Hepatocyte (in vitro differentiated cells): Measurements from ENCODE around the gene SEMA5A. TPM values are rescaled to one million over a fixed set of nuclear protein-coding genes. Genes with fewer than 3 reads are reported as not detected.

ENCODE experiments used
- DNase-seq: peaks from one replicate; pipeline ENCODE4 v3.0.0-alpha.2; 2016; ENCODE audit warnings: low spot score
- H2AFZ ChIP-seq: fragments of 200-600 bp; sonication (generic); 2 replicates; pipeline ENCODE4 v1.6.0; 2016; ENCODE audit warnings: antibody characterized with exemption, mild to moderate bottlenecking
- H3K27ac ChIP-seq: fragments of 200-600 bp; sonication (generic); 2 replicates; pipeline ENCODE4 v1.5.1; 2016; ENCODE audit warnings: mild to moderate bottlenecking
- H3K27me3 ChIP-seq: fragments of 200-600 bp; sonication (generic); 2 replicates; pipeline ENCODE4 v1.6.1; 2016
- H3K36me3 ChIP-seq: fragments of 200-600 bp; sonication (generic); replicated peaks from 2 replicates; pipeline ENCODE4 v1.5.1; 2016; ENCODE audit warnings: low read depth; ENCODE audit not compliant: insufficient read depth
- H3K4me1 ChIP-seq: fragments of 200-600 bp; sonication (generic); 2 replicates; pipeline ENCODE4 v1.5.1; 2016; ENCODE audit warnings: mild to moderate bottlenecking, moderate library complexity; ENCODE audit not compliant: insufficient read depth
- H3K4me2 ChIP-seq: fragments of 200-600 bp; sonication (generic); 2 replicates; pipeline ENCODE4 v1.6.0; 2016
- H3K4me3 ChIP-seq: fragments of 200-600 bp; sonication (generic); 2 replicates; pipeline ENCODE4 v1.5.1; 2016; ENCODE audit warnings: mild to moderate bottlenecking
- H3K79me2 ChIP-seq: fragments of 200-600 bp; sonication (generic); 2 replicates; pipeline ENCODE4 v1.6.0; 2017; ENCODE audit warnings: mild to moderate bottlenecking
- H3K9me2 ChIP-seq: fragments of 200-600 bp; sonication (generic); replicated peaks from 2 replicates; pipeline ENCODE4 v1.6.0; 2017; ENCODE audit warnings: mild to moderate bottlenecking; ENCODE audit not compliant: insufficient read depth
- H3K9me3 ChIP-seq: fragments of 200-600 bp; sonication (generic); 2 replicates; pipeline ENCODE4 v1.5.1; 2016; ENCODE audit warnings: low read depth, mild to moderate bottlenecking
- H4K20me1 ChIP-seq: fragments of 200-600 bp; sonication (generic); 2 replicates; pipeline ENCODE4 v1.6.0; 2016; ENCODE audit warnings: mild to moderate bottlenecking; ENCODE audit not compliant: insufficient read depth, poor library complexity, severe bottlenecking
- EZH2 ChIP-seq: fragments of 200-600 bp; sonication (generic); IDR thresholded peaks from 2 replicates; pipeline ENCODE4 v1.6.1; 2016; ENCODE audit warnings: antibody characterized with exemption, mild to moderate bottlenecking, borderline replicate concordance
- EZH2phosphoT487 ChIP-seq: fragments of 200-600 bp; sonication (generic); IDR thresholded peaks from one replicate; pipeline ENCODE4 v1.6.1; 2018; ENCODE audit warnings: antibody characterized with exemption, mild to moderate bottlenecking, low read depth, moderate library complexity; ENCODE audit not compliant: unreplicated experiment, severe bottlenecking
- WGBS: methylation state at CpG from one replicate; pipeline ENCODE4 v1.1.6; 2016; ENCODE audit warnings: low lambda C conversion rate; ENCODE audit errors: missing lambda C conversion rate; 5-methylcytosine and 5-hydroxymethylcytosine counted together
- polyA plus RNA-seq: library from polyadenylated mRNA; unstranded; fragments of >200 nt; fragmentation: Nextera tagmentation; extraction: Ambion mirVana; gene quantifications from 2 replicates; pipeline ENCODE4 v1.2.1, GENCODE V29; 2016
- total RNA-seq: library from RNA; depleted of rRNA; stranded (reverse); fragments of >200 nt; gene quantifications from 2 replicates; pipeline ENCODE4 v1.2.3, GENCODE V29; 2014
- TF ChIP-seq, protein P1 (sequence below): fragments of 200-600 bp; sonication (generic); IDR thresholded peaks from 2 replicates; pipeline ENCODE4 v1.5.1; 2016; ENCODE audit warnings: antibody characterized with exemption, mild to moderate bottlenecking; ENCODE audit not compliant: poor library complexity

Gene SEMA5A
- total and polyA plus RNA-seq, 2 experiments from 2014 or later: 10.7 to 21.7 TPM

DNA sequence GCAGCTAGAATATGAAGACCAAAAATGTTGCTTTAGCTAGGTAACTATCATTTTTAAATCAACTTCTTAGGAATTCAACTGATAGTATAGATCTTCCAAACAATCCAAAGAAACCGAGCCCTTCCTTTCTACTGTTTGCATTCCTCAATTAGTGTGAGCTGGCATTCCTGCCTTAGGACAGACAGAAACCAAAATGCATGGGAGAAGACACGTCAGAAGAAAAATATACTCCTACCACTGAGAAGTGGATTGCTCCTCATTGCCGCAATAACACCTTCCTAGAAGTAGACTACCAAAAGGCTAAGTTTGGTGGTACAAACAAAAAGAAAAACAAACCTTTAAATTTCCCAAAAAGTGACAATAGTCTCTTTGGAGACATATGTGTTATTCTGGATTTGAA, 440.0 kb downstream of the SEMA5A start:
- 71% methylated on average over 3 of the region's 3 CpGs for WGBS
- H3K4me3 ChIP-seq: no peak overlapping the region
- no peak for DNase-seq

DNA sequence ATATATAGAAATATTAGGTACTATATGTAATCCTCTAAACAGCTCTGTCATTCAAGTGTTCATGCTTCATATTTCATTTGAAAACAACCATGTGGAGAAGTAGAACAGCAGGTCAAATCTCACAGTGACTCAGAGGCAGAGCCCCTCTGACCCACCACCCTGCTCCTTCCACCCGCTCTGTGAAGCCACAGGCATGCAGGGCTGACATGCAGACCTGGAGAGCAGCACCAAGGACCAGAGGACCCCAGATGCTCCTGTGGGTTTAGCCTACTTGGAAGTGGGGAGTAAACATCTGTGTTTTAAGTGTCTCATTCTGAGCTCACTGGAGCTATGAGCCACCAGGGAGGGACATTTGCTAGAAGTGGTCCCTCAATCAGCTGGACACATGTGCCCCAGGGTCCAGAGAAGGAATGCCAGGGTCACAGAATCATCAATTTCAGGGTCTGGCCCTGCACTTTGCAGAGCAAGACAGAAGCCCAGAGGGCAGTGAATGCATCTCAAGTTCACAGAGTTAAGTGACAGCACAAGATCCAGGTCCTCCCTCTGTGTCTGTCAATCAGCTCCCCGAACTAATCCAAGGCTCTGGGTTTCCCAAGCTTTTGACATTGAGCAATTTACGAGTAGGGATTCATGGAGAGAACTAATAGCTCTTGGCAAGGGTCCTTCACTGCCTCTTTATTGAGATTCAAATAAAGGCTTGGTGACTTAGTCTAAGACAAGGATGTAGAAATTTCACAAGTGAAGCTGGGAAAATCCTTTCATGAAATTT, 441.1 kb downstream of the SEMA5A start:
- TF ChIP-seq EZH2phosphoT487: no peak
- TF ChIP-seq, protein P1, sequence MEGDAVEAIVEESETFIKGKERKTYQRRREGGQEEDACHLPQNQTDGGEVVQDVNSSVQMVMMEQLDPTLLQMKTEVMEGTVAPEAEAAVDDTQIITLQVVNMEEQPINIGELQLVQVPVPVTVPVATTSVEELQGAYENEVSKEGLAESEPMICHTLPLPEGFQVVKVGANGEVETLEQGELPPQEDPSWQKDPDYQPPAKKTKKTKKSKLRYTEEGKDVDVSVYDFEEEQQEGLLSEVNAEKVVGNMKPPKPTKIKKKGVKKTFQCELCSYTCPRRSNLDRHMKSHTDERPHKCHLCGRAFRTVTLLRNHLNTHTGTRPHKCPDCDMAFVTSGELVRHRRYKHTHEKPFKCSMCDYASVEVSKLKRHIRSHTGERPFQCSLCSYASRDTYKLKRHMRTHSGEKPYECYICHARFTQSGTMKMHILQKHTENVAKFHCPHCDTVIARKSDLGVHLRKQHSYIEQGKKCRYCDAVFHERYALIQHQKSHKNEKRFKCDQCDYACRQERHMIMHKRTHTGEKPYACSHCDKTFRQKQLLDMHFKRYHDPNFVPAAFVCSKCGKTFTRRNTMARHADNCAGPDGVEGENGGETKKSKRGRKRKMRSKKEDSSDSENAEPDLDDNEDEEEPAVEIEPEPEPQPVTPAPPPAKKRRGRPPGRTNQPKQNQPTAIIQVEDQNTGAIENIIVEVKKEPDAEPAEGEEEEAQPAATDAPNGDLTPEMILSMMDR: no peak
- no peak for TF ChIP-seq EZH2
- no peaks in the 10 kb centered on the region for H3K4me1 ChIP-seq
- H3K27me3 ChIP-seq: no peaks in the 10 kb centered on the region
- no peak for DNase-seq
- no peaks in the 10 kb centered on the region for H3K9me2 ChIP-seq
- no peak overlapping the region for H3K27ac ChIP-seq
- no peaks in the 10 kb centered on the region for H3K9me3 ChIP-seq
- no peaks in the 10 kb centered on the region for H3K36me3 ChIP-seq
- H3K4me3 ChIP-seq: no peak overlapping the region
- no peaks in the 10 kb centered on the region for H4K20me1 ChIP-seq
- H2AFZ ChIP-seq: no peak overlapping the region
- H3K79me2 ChIP-seq: no peaks in the 10 kb centered on the region
- no peak overlapping the region for H3K4me2 ChIP-seq
- WGBS: 79% methylated on average over 3 of the region's 3 CpGs

More for the DNA sequence above, 440.0 kb downstream of the SEMA5A start:
- no peaks in the 10 kb centered on the region for H3K79me2 ChIP-seq
- H3K27me3 ChIP-seq: no peaks in the 10 kb centered on the region
- no peak overlapping the region for H2AFZ ChIP-seq
- H3K9me3 ChIP-seq: no peaks in the 10 kb centered on the region
- no peak overlapping the region for H3K4me2 ChIP-seq
- TF ChIP-seq, protein P1: no peak
- TF ChIP-seq EZH2 (no peak), EZH2phosphoT487 (no peak)
- H4K20me1 ChIP-seq: no peaks in the 10 kb centered on the region
- H3K4me1 ChIP-seq: no peaks in the 10 kb centered on the region
- H3K9me2 ChIP-seq: no peaks in the 10 kb centered on the region
- H3K27ac ChIP-seq: no peak overlapping the region
- H3K36me3 ChIP-seq: no peaks in the 10 kb centered on the region

DNA sequence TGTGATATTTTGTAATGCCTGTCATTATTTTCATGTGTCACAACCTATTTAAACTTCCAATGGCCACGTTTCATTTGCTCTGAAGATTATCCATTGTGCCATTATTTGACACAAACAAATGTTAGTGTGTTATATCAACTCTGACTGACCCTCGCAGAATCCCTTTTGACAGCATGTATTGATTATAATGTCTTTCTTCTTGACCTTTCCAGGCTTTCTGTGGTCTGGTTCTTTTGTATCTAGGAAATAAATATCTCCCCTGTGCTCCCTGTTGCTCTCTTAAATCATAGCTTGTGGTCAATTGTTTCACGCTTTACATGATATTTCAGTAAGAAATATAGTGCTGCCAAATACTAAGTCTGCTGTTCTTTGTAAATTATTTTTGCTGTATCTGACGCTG, 442.6 kb downstream of the SEMA5A start:
- Histone ChIP-seq H3K79me2 (no peaks in the 10 kb centered on the region), H3K27ac (no peak overlapping the region), H4K20me1 (no peaks in the 10 kb centered on the region), H3K9me2 (no peaks in the 10 kb centered on the region), H2AFZ (no peak overlapping the region), H3K27me3 (no peaks in the 10 kb centered on the region), H3K36me3 (no peaks in the 10 kb centered on the region), H3K4me1 (no peaks in the 10 kb centered on the region), H3K4me2 (no peak overlapping the region), H3K4me3 (no peak overlapping the region), H3K9me3 (no peaks in the 10 kb centered on the region)
- WGBS: 85% methylated on average over 4 of the region's 4 CpGs
- TF ChIP-seq EZH2 (no peak), EZH2phosphoT487 (no peak)
- TF ChIP-seq, protein P1: no peak
- DNase-seq: no peak
